Vagina (tissue), 2 donors: ENCODE measurements around the gene PHF13.

Experiments
- CTCF ChIP-seq, 3 experiments: fragments of 450-650 bp in 2 of 3; fragments of 200-600 bp in 1 of 3; sonication (generic) in 1 of 3; IDR thresholded peaks; one replicate each; pipeline ENCODE4 v1.5.1; 2017 to 2019; ENCODE audit warnings: antibody characterized with exemption in 3 of 3, mild to moderate bottlenecking in 2 of 3, moderate library complexity in 2 of 3
- POLR2A ChIP-seq, 2 donors: fragments of 450-650 bp; IDR thresholded peaks; one replicate each; pipeline ENCODE4 v1.6.1; 2017; ENCODE audit warnings: antibody characterized with exemption in 2 of 2, mild to moderate bottlenecking in 2 of 2, moderate library complexity in 2 of 2

DNA sequence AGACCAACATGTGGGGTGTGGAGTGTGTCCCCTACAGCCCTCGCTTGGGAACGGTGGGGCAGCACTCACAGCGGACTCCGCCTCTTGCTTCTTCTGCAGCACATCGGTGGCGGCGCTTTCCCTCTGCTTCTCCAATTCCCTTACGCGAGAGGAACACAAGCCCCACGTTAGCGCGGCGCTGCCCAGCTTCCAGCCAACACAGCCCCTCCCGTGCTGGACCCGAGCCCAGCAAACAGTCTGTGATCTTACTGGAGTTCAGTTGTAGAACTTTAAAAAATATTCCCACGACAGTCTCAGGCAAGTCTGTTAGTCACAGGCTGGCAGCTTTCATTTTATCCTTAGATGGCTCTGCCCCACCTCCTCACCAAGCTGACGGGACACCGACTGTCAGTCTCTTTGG lies 24.7 kb downstream of the PHF13 start:
- TF ChIP-seq CTCF (IDR thresholded peaks at IDR 0.05) (no peak), POLR2A (IDR thresholded peaks at IDR 0.05) (no peak)
